Measurements from ENCODE around the gene PANK4. TPM values are rescaled to one million over a fixed set of nuclear protein-coding genes. Genes with fewer than 3 reads are reported as not detected.

The PANK4 gene
- total RNA-seq, 1 experiment from 2014 or later = 45.6 TPM

- no TSS peak for BruUV-seq (replicated peaks)
- intact Hi-C loops (cut with micrococcal nuclease; ENCODE audit: unreplicated experiment) = no loop called here
- ChIA-PET POLR2A (ENCODE audit: low non-redundant PET) (no interaction called here), CTCF (no interaction called here)
- Histone ChIP-seq H3K27ac (ENCODE audit: low read depth, low read length, poor library complexity, severe bottlenecking) (no peak overlapping the region), H3K4me3 (ENCODE audit: low read depth, low read length, poor library complexity, severe bottlenecking) (no peak overlapping the region), H3K9me3 (ENCODE audit: low read depth, low read length, poor library complexity, severe bottlenecking) (no peaks in the 10 kb centered on the region), H3K27me3 (replicated peaks; ENCODE audit: insufficient read depth, low read depth, low read length, poor library complexity) (peaks cover 3% of the 10 kb centered on the region), H3K4me1 (ENCODE audit: insufficient read depth, low read length, poor library complexity, severe bottlenecking) (no peaks in the 10 kb centered on the region), H3K36me3 (ENCODE audit: insufficient read depth, low read length, poor library complexity, severe bottlenecking) (no peaks in the 10 kb centered on the region)
- TF ChIP-seq CTCF (conservative IDR thresholded peaks at IDR 0.05; ENCODE audit: low read depth, low read length) (no peak), EZH2 (IDR thresholded peaks at IDR 0.05; ENCODE audit: borderline replicate concordance, low read depth, low read length, poor library complexity, severe bottlenecking) (no peak)
- no peak for DNase-seq (ENCODE audit: low spot score)
Observed at GRCh38 chr1:2566101-2567045, 40.0 kb upstream of the PANK4 start.

GRCh38 chr1:2564815-2565374 is 38.5 kb upstream of the PANK4 start:
- TF ChIP-seq EZH2 (IDR thresholded peaks at IDR 0.05; ENCODE audit: borderline replicate concordance, low read depth, low read length, poor library complexity, severe bottlenecking) = no peak
- TF ChIP-seq CTCF (conservative IDR thresholded peaks at IDR 0.05; ENCODE audit: low read depth, low read length) = no peak
- Histone ChIP-seq H3K27ac (ENCODE audit: low read depth, low read length, poor library complexity, severe bottlenecking) (no peak overlapping the region), H3K36me3 (ENCODE audit: insufficient read depth, low read length, poor library complexity, severe bottlenecking) (no peaks in the 10 kb centered on the region), H3K4me1 (ENCODE audit: insufficient read depth, low read length, poor library complexity, severe bottlenecking) (no peaks in the 10 kb centered on the region), H3K4me3 (ENCODE audit: low read depth, low read length, poor library complexity, severe bottlenecking) (no peak overlapping the region), H3K9me3 (ENCODE audit: low read depth, low read length, poor library complexity, severe bottlenecking) (no peaks in the 10 kb centered on the region), H3K27me3 (replicated peaks; ENCODE audit: insufficient read depth, low read depth, low read length, poor library complexity) (peaks cover 3% of the 10 kb centered on the region)
- DNase-seq (ENCODE audit: low spot score) = no peak
- ChIA-PET CTCF (no interaction called here), POLR2A (ENCODE audit: low non-redundant PET) (no interaction called here)
- intact Hi-C loops (cut with micrococcal nuclease; ENCODE audit: unreplicated experiment) = no loop called here
- no TSS peak for BruUV-seq (replicated peaks)

DNA sequence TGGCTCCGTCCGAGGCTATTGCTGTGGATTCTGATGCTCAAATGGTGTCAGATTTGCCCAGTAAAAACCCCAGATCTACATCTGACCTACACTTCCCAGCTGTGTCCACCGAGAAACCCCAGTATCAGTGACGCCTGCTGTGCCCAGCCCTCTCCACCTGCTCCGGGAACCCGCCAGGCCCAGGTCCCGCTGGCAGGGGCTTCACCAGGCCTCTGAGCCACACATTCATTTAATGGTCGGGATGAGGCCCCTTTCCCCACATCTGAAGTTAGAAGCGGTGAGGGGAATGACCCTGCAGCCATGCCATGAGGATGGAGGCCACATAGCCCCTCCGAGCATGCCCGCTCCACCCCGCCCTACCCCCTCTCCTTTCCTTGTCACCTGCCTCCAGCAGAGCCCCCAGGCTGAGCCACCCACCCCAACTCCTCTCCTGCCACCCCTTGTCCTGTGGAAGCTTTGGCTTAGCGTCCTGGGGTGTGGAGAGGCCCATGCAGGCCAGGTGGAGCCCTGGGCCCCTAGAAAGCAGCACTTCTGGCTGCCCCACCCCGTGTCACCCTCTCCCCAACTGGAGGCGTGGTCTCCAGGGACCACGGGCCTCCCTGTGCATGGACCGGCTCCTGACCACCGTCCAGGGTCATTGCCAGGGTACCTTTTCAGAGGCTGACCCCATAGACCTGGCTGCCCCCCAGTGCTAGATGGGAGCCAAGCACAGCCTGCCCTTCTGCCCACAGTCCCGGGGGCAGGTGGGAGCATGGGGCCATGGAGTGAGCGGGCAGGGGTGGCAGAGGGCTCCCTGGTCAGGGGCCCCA is 37.8 kb upstream of the PANK4 start:
- ChIA-PET CTCF (no interaction called here), POLR2A (ENCODE audit: low non-redundant PET) (no interaction called here)
- Histone ChIP-seq H3K4me1 (ENCODE audit: insufficient read depth, low read length, poor library complexity, severe bottlenecking) (no peaks in the 10 kb centered on the region), H3K4me3 (ENCODE audit: low read depth, low read length, poor library complexity, severe bottlenecking) (no peak overlapping the region), H3K27me3 (replicated peaks; ENCODE audit: insufficient read depth, low read depth, low read length, poor library complexity) (peaks cover 3% of the 10 kb centered on the region), H3K9me3 (ENCODE audit: low read depth, low read length, poor library complexity, severe bottlenecking) (no peaks in the 10 kb centered on the region), H3K36me3 (ENCODE audit: insufficient read depth, low read length, poor library complexity, severe bottlenecking) (no peaks in the 10 kb centered on the region), H3K27ac (ENCODE audit: low read depth, low read length, poor library complexity, severe bottlenecking) (no peak overlapping the region)
- intact Hi-C loops (cut with micrococcal nuclease; ENCODE audit: unreplicated experiment) = no loop called here
- no TSS peak for BruUV-seq (replicated peaks)
- DNase-seq (ENCODE audit: low spot score) = no peak
- no peak for TF ChIP-seq EZH2 (IDR thresholded peaks at IDR 0.05; ENCODE audit: borderline replicate concordance, low read depth, low read length, poor library complexity, severe bottlenecking)
- TF ChIP-seq CTCF (conservative IDR thresholded peaks at IDR 0.05; ENCODE audit: low read depth, low read length) = no peak

All from A673 (cell line).